Panc1 (cell line): ENCODE measurements around the gene MRPS9.

Experiments used
- CTCF ChIP-seq: fragments of 450-650 bp; IDR thresholded peaks from 2 replicates; pipeline ENCODE4 v1.5.1; 2017; ENCODE audit warnings: mild to moderate bottlenecking
- POLR2AphosphoS5 ChIP-seq: IDR thresholded peaks from 2 replicates; pipeline ENCODE4 v1.6.1; 2012; ENCODE audit warnings: mild to moderate bottlenecking, low read depth, low read length, moderate library complexity
- REST ChIP-seq, 2 experiments: IDR thresholded peaks; 2 replicates each; pipeline ENCODE4 v1.6.1; 2011 to 2012; ENCODE audit warnings: low read depth in 2 of 2, control low read depth in 1 of 2, low read length in 1 of 2, mild to moderate bottlenecking in 1 of 2, moderate library complexity in 1 of 2; ENCODE audit not compliant: insufficient read depth in 1 of 2
- SIN3A ChIP-seq: IDR thresholded peaks from 2 replicates; pipeline ENCODE4 v1.6.1; 2012; ENCODE audit warnings: low read depth, mild to moderate bottlenecking, low read length, moderate library complexity, borderline replicate concordance; ENCODE audit not compliant: insufficient read depth

GRCh38 chr2:105103481-105103880 is 65.6 kb downstream of the MRPS9 start:
- TF ChIP-seq CTCF (no peak), POLR2AphosphoS5 (no peak), REST (IDR thresholded peaks at IDR 0.05; ENCODE audit: insufficient read depth in 1 of 2, low read depth in 2 of 2, low read length in 1 of 2) (no peak), SIN3A (no peak)
